ENCODE data around the gene NANOGP8.

- TF ChIP-seq POLR2A (IDR thresholded peaks at IDR 0.05) (no peak), CTCF (IDR thresholded peaks at IDR 0.05) (no peak)
Measured at GRCh38 chr15:35130245-35130644, 45.1 kb upstream of the NANOGP8 start.

Data from testis (tissue), 2 donors.